Common myeloid progenitor, CD34-positive (primary cell): ENCODE measurements around the gene SLC7A11.

Experiments used
- CTCF ChIA-PET: fragments of 350-600 bp; sonication (Branson Sonifier 250); formaldehyde crosslinking; loops from one replicate; lab custom pipeline; 2021; ENCODE audit warnings: antibody characterized with exemption; lab: Charles Lee
- POLR2A ChIA-PET: fragments of 350-600 bp; sonication (Branson Sonifier 250); formaldehyde crosslinking; loops from one replicate; lab custom pipeline; 2021; ENCODE audit warnings: antibody characterized with exemption; lab: Charles Lee
- DNase-seq, 3 donors: peaks; one replicate each; pipeline versions ENCODE4 v3.0.0 to v3.0.0-alpha.2; 2013
- H3K27ac ChIP-seq, 2 experiments: 1 replicate in 1 of 2; 2 replicates in 1 of 2; pipeline ENCODE4 v1.7.0; 2013; ENCODE audit warnings: inconsistent platforms in 2 of 2, low read length in 2 of 2, mild to moderate bottlenecking in 2 of 2, low read depth in 1 of 2, moderate library complexity in 1 of 2; ENCODE audit not compliant: severe bottlenecking in 2 of 2, insufficient read depth in 1 of 2, poor library complexity in 1 of 2
- H3K27me3 ChIP-seq, 5 experiments: replicated peaks in 2 of 5; 1 replicate in 3 of 5; 2 replicates in 2 of 5; pipeline versions ENCODE4 v1.6.1 to v1.7.0; 2013; ENCODE audit warnings: low read length in 4 of 5, mild to moderate bottlenecking in 2 of 5, moderate library complexity in 2 of 5, inconsistent platforms in 1 of 5; ENCODE audit not compliant: insufficient read depth in 5 of 5, control insufficient read depth in 4 of 5
- H3K36me3 ChIP-seq, 4 experiments: 1 replicate in 2 of 4; 2 replicates in 2 of 4; pipeline versions ENCODE4 v1.6.1 to v1.7.0; 2013; ENCODE audit warnings: low read length in 3 of 4, control low read depth in 1 of 4, mild to moderate bottlenecking in 1 of 4; ENCODE audit not compliant: control insufficient read depth in 4 of 4, insufficient read depth in 4 of 4
- H3K4me1 ChIP-seq, 4 experiments: 1 replicate in 3 of 4; 2 replicates in 1 of 4; pipeline versions ENCODE4 v1.6.1 to v1.7.1; 2013; ENCODE audit warnings: low read length in 3 of 4, mild to moderate bottlenecking in 3 of 4, control low read depth in 1 of 4, inconsistent platforms in 1 of 4, moderate library complexity in 1 of 4; ENCODE audit not compliant: control insufficient read depth in 4 of 4, insufficient read depth in 4 of 4; ENCODE audit errors: control extremely low read depth in 1 of 4
- H3K4me3 ChIP-seq, 7 experiments: 1 replicate in 4 of 7; 2 replicates in 3 of 7; pipeline versions ENCODE4 v1.5.1 to v1.7.0; 2013; ENCODE audit warnings: mild to moderate bottlenecking in 7 of 7, low read length in 6 of 7, moderate library complexity in 6 of 7, inconsistent platforms in 2 of 7, low read depth in 2 of 7, control low read depth in 1 of 7; ENCODE audit not compliant: insufficient read depth in 4 of 7, control insufficient read depth in 1 of 7; ENCODE audit errors: extremely low read depth in 1 of 7
- H3K9me3 ChIP-seq, 5 experiments: 1 replicate in 4 of 5; 2 replicates in 1 of 5; pipeline versions ENCODE4 v1.6.1 to v1.7.1; 2013; ENCODE audit warnings: low read length in 4 of 5, mild to moderate bottlenecking in 2 of 5, inconsistent platforms in 1 of 5, low read depth in 1 of 5, moderate library complexity in 1 of 5; ENCODE audit not compliant: control insufficient read depth in 4 of 5, insufficient read depth in 2 of 5; ENCODE audit errors: control extremely low read depth in 1 of 5
- WGBS: methylation state at CpG from one replicate; pipeline ENCODE4 v1.1.5; 2013; ENCODE audit not compliant: insufficient coverage; 5-methylcytosine and 5-hydroxymethylcytosine counted together

The SLC7A11 gene

GRCh38 chr4:138177278-138177968 is 64.7 kb downstream of the SLC7A11 start:
- no peaks in the 10 kb centered on the region for H3K9me3 ChIP-seq
- no peak for DNase-seq
- CTCF ChIA-PET, result interaction anchor here (0.9 kb wide), 1 partner anchor 10 kb away, joined by 3 read pairs; no protein-coding TSS in a partner anchor
- no peaks in the 10 kb centered on the region for H3K27me3 ChIP-seq
- POLR2A ChIA-PET, result no interaction called here
- peaks cover 0 to 6% (median 0%) of the 10 kb centered on the region in 4 experiments for H3K36me3 ChIP-seq
- H3K4me1 ChIP-seq, result no peaks in the 10 kb centered on the region
- 100% methylated on average over 1 of the region's 2 CpGs for WGBS
- no peak overlapping the region for H3K27ac ChIP-seq
- H3K4me3 ChIP-seq, result no peak overlapping the region

GRCh38 chr4:138174981-138175794 is 67.0 kb downstream of the SLC7A11 start:
- whole genome bisulfite sequencing, result no CpG with 5 or more reads among the region's 5 CpGs
- CTCF ChIA-PET, result interaction anchor here (1.4 kb wide), 1 partner anchor 10 kb away, joined by 3 read pairs; no protein-coding TSS in a partner anchor

GRCh38 chr4:138164208-138164607 is 77.9 kb downstream of the SLC7A11 start:
- Histone ChIP-seq H3K27me3 (no peaks in the 10 kb centered on the region), H3K27ac (no peak overlapping the region), H3K4me1 (no peaks in the 10 kb centered on the region), H3K36me3 (no peaks in the 10 kb centered on the region), H3K4me3 (no peak overlapping the region), H3K9me3 (no peaks in the 10 kb centered on the region)
- ChIA-PET CTCF (no interaction called here), POLR2A (no interaction called here)
- no CpG with 5 or more reads among the region's 1 CpG for whole genome bisulfite sequencing
- DNase-seq, result no peak

More at GRCh38 chr4:138174981-138175794, 67.0 kb downstream of the SLC7A11 start:
- no peak overlapping the region for H3K27ac ChIP-seq
- peaks cover 0 to 6% (median 0%) of the 10 kb centered on the region in 4 experiments for H3K36me3 ChIP-seq
- H3K4me3 ChIP-seq, result no peak overlapping the region
- H3K27me3 ChIP-seq, result no peaks in the 10 kb centered on the region
- POLR2A ChIA-PET, result no interaction called here
- no peak for DNase-seq
- H3K9me3 ChIP-seq, result no peaks in the 10 kb centered on the region
- H3K4me1 ChIP-seq, result no peaks in the 10 kb centered on the region

- no peaks in the 10 kb centered on the region for H3K9me3 ChIP-seq
- WGBS, result 100% methylated on average over 2 of the region's 2 CpGs
- no peak overlapping the region for H3K4me3 ChIP-seq
- no peak for DNase-seq
- H3K36me3 ChIP-seq, result no peaks in the 10 kb centered on the region
- H3K27me3 ChIP-seq, result no peaks in the 10 kb centered on the region
- H3K4me1 ChIP-seq, result no peaks in the 10 kb centered on the region
- POLR2A ChIA-PET, result no interaction called here
- CTCF ChIA-PET, result no interaction called here
- H3K27ac ChIP-seq, result no peak overlapping the region
Measured at GRCh38 chr4:138163171-138163570, 79.0 kb downstream of the SLC7A11 start.

- Histone ChIP-seq H3K36me3 (no peaks in the 10 kb centered on the region), H3K27me3 (no peaks in the 10 kb centered on the region), H3K4me3 (no peak overlapping the region), H3K4me1 (no peaks in the 10 kb centered on the region), H3K9me3 (no peaks in the 10 kb centered on the region), H3K27ac (no peak overlapping the region)
- no peak for DNase-seq
- POLR2A ChIA-PET, result no interaction called here
- CTCF ChIA-PET, result no interaction called here
Measured at GRCh38 chr4:138162259-138162658, 79.9 kb downstream of the SLC7A11 start.

- no peaks in the 10 kb centered on the region for H3K9me3 ChIP-seq
- no peaks in the 10 kb centered on the region for H3K27me3 ChIP-seq
- no peaks in the 10 kb centered on the region for H3K4me1 ChIP-seq
- no peak overlapping the region for H3K27ac ChIP-seq
- no peak for DNase-seq
- H3K36me3 ChIP-seq, result no peaks in the 10 kb centered on the region
- ChIA-PET POLR2A (no interaction called here), CTCF (no interaction called here)
- H3K4me3 ChIP-seq, result no peak overlapping the region
- 92% methylated on average over 1 of the region's 2 CpGs for WGBS
Measured at GRCh38 chr4:138161351-138161750, 80.8 kb downstream of the SLC7A11 start.

GRCh38 chr4:138158746-138159297 is 83.3 kb downstream of the SLC7A11 start:
- ChIA-PET POLR2A (no interaction called here), CTCF (interaction anchor here (1.1 kb wide), 1 partner anchor 62 kb away, joined by 3 read pairs; no protein-coding TSS in a partner anchor)
- Histone ChIP-seq H3K4me1 (no peaks in the 10 kb centered on the region), H3K27ac (no peak overlapping the region), H3K9me3 (no peaks in the 10 kb centered on the region), H3K36me3 (no peaks in the 10 kb centered on the region), H3K4me3 (no peak overlapping the region), H3K27me3 (no peaks in the 10 kb centered on the region)
- DNase-seq, result peak in 2 of 3 donors; percentile 1 to 3
- 100% methylated on average over 2 of the region's 2 CpGs for whole genome bisulfite sequencing
